Gastroesophageal sphincter (tissue), 4 donors: Measurements from ENCODE around the gene LRR1. TPM values are rescaled to one million over a fixed set of nuclear protein-coding genes. Genes with fewer than 3 reads are reported as not detected.
A peak's percentile ranks its signal among the peaks of the same experiment; 100 is the strongest.

Source experiments
- ATAC-seq: fragments of 150-250 bp; one replicate; pipeline ENCODE4 v1.9.1; 2016; ENCODE audit warnings: mild to moderate bottlenecking, moderate library complexity
- H3K27ac ChIP-seq, 4 donors: fragments of 200-600 bp; sonication (generic) in 3 of 4; 1 replicate in 3 of 4; 2 replicates in 1 of 4; pipeline ENCODE4 v1.5.1; 2016 to 2019
- H3K27me3 ChIP-seq: fragments of 200-600 bp; sonication (generic); one replicate; pipeline ENCODE4 v1.5.1; 2019
- H3K36me3 ChIP-seq, 2 donors: fragments of 200-600 bp; sonication (generic); one replicate each; pipeline ENCODE4 v1.5.1; 2019; ENCODE audit warnings: control low read depth in 1 of 2
- H3K4me1 ChIP-seq, 3 donors: fragments of 200-600 bp; sonication (generic); 1 replicate in 2 of 3; 2 replicates in 1 of 3; pipeline ENCODE4 v1.5.1; 2016 to 2019; ENCODE audit warnings: control low read depth in 2 of 3
- H3K4me3 ChIP-seq, 2 donors: fragments of 200-600 bp; sonication (generic); one replicate each; pipeline ENCODE4 v1.5.1; 2019; ENCODE audit warnings: mild to moderate bottlenecking in 1 of 2, moderate library complexity in 1 of 2
- H3K9me3 ChIP-seq, 3 donors: fragments of 200-600 bp; sonication (generic); one replicate each; pipeline ENCODE4 v1.5.1; 2017 to 2019; ENCODE audit warnings: control low read depth in 2 of 3
- EP300 ChIP-seq: sonication (generic); formaldehyde crosslinking; IDR thresholded peaks from one replicate; pipeline ENCODE4 v1.6.1; 2017; ENCODE audit warnings: antibody characterized with exemption, mild to moderate bottlenecking
- POLR2A ChIP-seq, 2 donors: fragments of 450-650 bp; IDR thresholded peaks; one replicate each; pipeline ENCODE4 v1.6.1; 2017; ENCODE audit warnings: antibody characterized with exemption in 2 of 2, mild to moderate bottlenecking in 2 of 2, moderate library complexity in 1 of 2
- POLR2AphosphoS5 ChIP-seq: sonication (generic); formaldehyde crosslinking; IDR thresholded peaks from one replicate; pipeline ENCODE4 v1.6.1; 2017; ENCODE audit warnings: antibody characterized with exemption
- WGBS, 2 donors: methylation state at CpG; one replicate each; pipeline ENCODE4 v1.1.5; 2018; ENCODE audit warnings: low coverage in 1 of 2; 5-methylcytosine and 5-hydroxymethylcytosine counted together
- total RNA-seq, 4 donors: library from RNA; depleted of rRNA; stranded (reverse); fragments of >200 nt; gene quantifications; one replicate each; pipeline ENCODE4 v1.1.0, GENCODE V29; 2016
- TF ChIP-seq, protein P1 (sequence below), 4 experiments: fragments of 200-600 bp in 2 of 4; fragments of 450-650 bp in 2 of 4; sonication (generic) in 1 of 4; IDR thresholded peaks; one replicate each; pipeline ENCODE4 v1.5.1; 2017 to 2019; ENCODE audit warnings: antibody characterized with exemption in 4 of 4, mild to moderate bottlenecking in 2 of 4, moderate library complexity in 2 of 4

LRR1 gene
- total RNA-seq, 4 donors from 2014 or later, result 4.0 to 13.9 (median 9.9) TPM

DNA sequence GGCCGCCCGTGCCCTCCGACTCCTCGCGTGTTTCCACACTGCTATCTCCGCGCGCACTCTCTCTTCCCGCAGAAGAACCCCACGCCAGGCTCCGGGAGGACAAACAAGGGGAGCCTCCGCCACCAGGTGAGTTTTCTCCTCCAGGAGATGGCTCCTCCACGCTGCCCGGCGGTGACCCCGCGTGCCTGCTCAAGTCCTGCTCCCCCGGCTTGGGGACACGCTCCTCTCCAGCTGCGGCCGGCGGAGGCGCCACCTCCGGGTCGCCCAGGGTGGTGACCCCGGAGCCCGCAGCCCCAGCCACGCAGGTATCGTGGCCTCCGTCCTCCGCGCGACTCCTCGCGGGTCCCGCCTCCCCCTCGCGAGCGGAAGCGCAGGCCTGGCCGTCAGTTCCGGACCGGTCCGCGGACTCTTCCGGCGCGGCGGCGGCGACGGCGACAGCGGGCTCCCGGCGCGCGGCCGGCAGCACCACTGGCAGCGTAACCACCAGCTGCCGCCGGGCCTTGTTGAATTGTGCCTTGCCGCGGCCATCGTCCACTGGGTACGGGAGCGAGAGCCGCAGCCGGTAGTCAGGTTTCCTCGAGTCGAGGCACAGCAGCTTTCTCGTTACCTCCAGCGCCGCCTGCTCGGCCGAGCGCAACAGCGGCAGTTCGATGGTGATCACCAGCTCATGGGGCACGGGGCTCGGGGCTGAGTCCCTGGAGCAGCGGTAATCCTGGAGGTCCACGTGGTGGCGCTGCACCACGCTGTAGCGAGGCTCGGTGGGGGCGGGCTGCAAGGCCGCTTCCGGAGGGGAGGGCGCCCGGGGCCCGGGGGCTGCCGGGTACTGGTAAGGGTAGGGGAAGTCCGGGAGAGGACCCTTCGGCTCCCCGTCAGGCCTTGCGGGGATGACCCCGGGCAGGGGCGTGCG is 35.2 kb downstream of the LRR1 start:
- H3K9me3 ChIP-seq, result no peaks in the 10 kb centered on the region
- peak overlapping the region; percentile 71 to 97 (median 96) for H3K27ac ChIP-seq
- H3K4me3 ChIP-seq, result peak overlapping the region; percentile 78 to 93
- no CpG with 5 or more reads among the region's 101 CpGs for WGBS, 2 donors
- TF ChIP-seq POLR2AphosphoS5 (peak; percentile 59), EP300 (no peak), POLR2A (IDR thresholded peaks at IDR 0.05) (peak; percentile 87 to 89)
- TF ChIP-seq, protein P1, sequence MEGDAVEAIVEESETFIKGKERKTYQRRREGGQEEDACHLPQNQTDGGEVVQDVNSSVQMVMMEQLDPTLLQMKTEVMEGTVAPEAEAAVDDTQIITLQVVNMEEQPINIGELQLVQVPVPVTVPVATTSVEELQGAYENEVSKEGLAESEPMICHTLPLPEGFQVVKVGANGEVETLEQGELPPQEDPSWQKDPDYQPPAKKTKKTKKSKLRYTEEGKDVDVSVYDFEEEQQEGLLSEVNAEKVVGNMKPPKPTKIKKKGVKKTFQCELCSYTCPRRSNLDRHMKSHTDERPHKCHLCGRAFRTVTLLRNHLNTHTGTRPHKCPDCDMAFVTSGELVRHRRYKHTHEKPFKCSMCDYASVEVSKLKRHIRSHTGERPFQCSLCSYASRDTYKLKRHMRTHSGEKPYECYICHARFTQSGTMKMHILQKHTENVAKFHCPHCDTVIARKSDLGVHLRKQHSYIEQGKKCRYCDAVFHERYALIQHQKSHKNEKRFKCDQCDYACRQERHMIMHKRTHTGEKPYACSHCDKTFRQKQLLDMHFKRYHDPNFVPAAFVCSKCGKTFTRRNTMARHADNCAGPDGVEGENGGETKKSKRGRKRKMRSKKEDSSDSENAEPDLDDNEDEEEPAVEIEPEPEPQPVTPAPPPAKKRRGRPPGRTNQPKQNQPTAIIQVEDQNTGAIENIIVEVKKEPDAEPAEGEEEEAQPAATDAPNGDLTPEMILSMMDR (IDR thresholded peaks at IDR 0.05), result peak; percentile 60 to 94 (median 72)
- ATAC-seq, result peak; percentile 95
- H3K36me3 ChIP-seq, result peaks cover 0 to 12% of the 10 kb centered on the region in 2 donors
- no peaks in the 10 kb centered on the region for H3K27me3 ChIP-seq
- H3K4me1 ChIP-seq, result peaks cover 0 to 48% (median 0%) of the 10 kb centered on the region in 3 donors

DNA sequence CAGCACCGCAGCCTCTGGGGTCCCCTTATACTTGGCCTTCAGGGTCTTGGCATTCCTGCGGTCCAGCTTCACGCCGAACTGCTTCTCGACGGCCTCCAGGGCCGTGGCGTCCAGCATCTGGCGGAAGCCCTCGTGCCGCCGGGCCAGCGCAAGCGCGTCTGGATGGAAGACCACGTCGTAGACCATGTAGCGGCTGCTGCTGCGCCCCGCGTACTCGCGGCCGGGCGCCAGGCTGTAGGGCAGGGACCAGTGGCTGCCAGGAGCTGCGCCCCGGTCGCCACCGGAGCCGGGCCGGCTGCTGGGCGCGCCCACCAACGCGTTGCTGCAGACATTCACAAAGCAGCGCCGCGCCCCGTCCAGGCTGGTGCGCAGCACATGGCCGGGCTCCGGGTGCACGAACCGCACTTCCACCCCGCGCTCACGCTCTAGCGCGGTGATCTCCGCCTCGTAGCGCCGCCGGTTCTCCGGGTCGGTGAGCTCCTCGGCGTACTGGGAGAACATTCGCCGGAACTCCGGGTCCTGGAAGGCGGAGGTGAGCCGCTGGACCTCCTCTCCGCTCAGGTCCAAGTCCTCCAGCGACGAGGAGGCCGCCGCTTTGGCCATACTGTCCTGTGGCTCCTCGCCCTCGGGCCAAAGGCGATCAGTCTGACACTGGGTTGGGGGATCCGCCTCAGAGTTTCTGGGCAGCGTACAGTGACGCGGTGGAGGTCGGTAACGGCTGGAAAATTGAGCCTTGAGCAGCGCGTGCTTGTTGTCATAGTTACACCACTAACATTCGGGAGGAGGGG is 36.0 kb downstream of the LRR1 start, which contains the start of gene DNAAF2:
Gene DNAAF2, minus strand, starts transcription at position 698 of the 788 bp plus-strand sequence. Its CDS starts 95 bp downstream, at position 603.
- H3K4me3 ChIP-seq, result peak within 1 kb of the TSS; percentile 78 to 93
- H3K36me3 ChIP-seq, result peaks cover 0 to 8% of the 10 kb centered on the region in 2 donors
- H3K27me3 ChIP-seq, result no peaks in the 10 kb centered on the region
- WGBS, 2 donors, result 0% methylated on average over 1 of the region's 80 CpGs; no CpG with 5 or more reads in 1 of the 2 donors
- peaks cover 0 to 43% (median 0%) of the 10 kb centered on the region in 3 donors for H3K4me1 ChIP-seq
- ATAC-seq, result peak; percentile 52
- no peaks in the 10 kb centered on the region for H3K9me3 ChIP-seq
- peak within 1 kb of the TSS; percentile 71 to 97 (median 96) for H3K27ac ChIP-seq
- TF ChIP-seq POLR2AphosphoS5 (peak; percentile 29), POLR2A (IDR thresholded peaks at IDR 0.05) (no peak)

DNA sequence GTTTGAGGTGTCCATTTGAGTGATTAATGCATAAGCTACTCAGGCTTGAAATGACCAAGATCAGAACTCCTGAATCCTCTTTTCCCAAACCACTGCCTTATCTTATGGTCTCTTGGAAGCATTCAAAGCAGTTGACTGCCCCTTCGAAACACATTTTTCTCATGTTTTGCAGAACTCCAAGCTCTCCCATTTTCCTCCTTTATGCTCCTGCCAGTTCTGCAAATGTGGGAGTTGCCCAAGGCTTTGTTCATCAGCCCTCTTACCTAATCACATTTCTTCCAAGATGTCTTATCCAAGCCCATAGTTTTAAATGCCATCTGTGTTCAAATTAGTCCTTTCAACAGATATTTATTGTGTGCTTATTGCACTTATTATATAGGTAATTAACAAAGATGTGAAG is 38.1 kb downstream of the LRR1 start:
- WGBS, 2 donors, result 73 to 92% methylated on average over 1 of the region's 1 CpG
- Histone ChIP-seq H3K27me3 (no peaks in the 10 kb centered on the region), H3K4me1 (peaks cover 0 to 36% (median 0%) of the 10 kb centered on the region in 3 donors), H3K27ac (no peak overlapping the region), H3K4me3 (no peak overlapping the region), H3K9me3 (no peaks in the 10 kb centered on the region), H3K36me3 (peaks cover 0 to 8% of the 10 kb centered on the region in 2 donors)
- no peak for TF ChIP-seq EP300
- TF ChIP-seq POLR2AphosphoS5, result no peak
- TF ChIP-seq POLR2A (IDR thresholded peaks at IDR 0.05), result no peak
- TF ChIP-seq, protein P1 (IDR thresholded peaks at IDR 0.05), result no peak
- no peak for ATAC-seq

DNA sequence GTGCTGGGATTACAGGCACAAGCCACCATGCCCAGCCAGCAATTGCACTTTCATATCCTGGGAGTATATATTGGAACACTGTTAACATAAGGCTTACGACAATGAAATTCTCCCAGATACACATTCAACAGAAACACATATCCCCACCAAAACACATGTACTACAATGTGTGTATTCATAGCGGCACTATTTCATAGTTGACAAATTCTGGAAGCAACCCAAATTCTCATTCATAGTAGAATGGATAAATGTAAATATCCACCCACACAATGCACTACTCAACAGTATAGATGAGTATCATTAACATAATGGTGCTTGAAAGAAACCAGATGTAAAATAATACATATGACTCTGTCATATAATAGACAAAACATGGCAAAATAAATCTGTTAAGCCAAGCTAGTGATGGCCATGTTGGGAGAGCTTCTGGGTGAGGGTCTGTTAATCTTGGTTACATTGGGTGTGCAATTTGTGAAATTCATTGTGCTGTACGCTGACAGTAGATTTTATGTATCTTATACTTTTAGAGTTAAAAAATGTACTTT is 38.9 kb downstream of the LRR1 start:
- no peaks in the 10 kb centered on the region for H3K27me3 ChIP-seq
- H3K4me3 ChIP-seq, result no peak overlapping the region
- 75 to 80% methylated on average over 3 of the region's 3 CpGs for WGBS, 2 donors
- TF ChIP-seq EP300 (no peak), POLR2AphosphoS5 (no peak), POLR2A (IDR thresholded peaks at IDR 0.05) (no peak)
- TF ChIP-seq, protein P1 (IDR thresholded peaks at IDR 0.05), result no peak
- H3K4me1 ChIP-seq, result peaks cover 0 to 36% (median 0%) of the 10 kb centered on the region in 3 donors
- H3K36me3 ChIP-seq, result peaks cover 0 to 8% of the 10 kb centered on the region in 2 donors
- ATAC-seq, result no peak
- no peaks in the 10 kb centered on the region for H3K9me3 ChIP-seq
- no peak overlapping the region for H3K27ac ChIP-seq
